Activated CD8-positive, alpha-beta memory T cell treated with anti-CD3 and anti-CD28 coated beads, Interleukin-2, amount 50 U/mL, for 1 hour (primary cell): ENCODE measurements around the gene AGAP1.
"Not testable (repeated sequence)": the region's sequence is repeated elsewhere in the genome, so short reads cannot be mapped to it uniquely, and the experiment has no call there.

ENCODE experiments used
- DNase-seq: peaks from one replicate; pipeline ENCODE4 v3.0.0-alpha.2; 2020; ENCODE audit errors: extremely low read depth

AGAP1 gene

DNA sequence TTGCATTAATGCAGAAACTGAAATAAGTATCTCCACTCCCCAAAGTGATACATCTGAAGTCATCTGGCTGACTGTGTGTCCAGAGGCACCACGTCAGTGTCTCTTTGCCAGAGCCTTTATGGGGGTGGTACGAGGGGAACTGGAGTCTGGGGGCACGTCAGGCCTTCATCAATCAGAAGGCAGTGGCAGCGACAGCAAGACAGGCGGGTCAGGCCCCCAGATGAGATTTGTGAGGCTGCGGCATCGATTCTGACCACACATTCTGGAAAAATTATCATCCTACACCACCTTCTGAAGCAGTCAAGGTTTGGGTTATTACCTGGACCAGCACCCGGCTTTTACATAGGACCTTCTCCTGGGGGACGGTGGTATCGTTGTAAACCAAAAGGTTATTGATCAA lies 450.7 kb downstream of the AGAP1 start:
- no peak for DNase-seq

DNA sequence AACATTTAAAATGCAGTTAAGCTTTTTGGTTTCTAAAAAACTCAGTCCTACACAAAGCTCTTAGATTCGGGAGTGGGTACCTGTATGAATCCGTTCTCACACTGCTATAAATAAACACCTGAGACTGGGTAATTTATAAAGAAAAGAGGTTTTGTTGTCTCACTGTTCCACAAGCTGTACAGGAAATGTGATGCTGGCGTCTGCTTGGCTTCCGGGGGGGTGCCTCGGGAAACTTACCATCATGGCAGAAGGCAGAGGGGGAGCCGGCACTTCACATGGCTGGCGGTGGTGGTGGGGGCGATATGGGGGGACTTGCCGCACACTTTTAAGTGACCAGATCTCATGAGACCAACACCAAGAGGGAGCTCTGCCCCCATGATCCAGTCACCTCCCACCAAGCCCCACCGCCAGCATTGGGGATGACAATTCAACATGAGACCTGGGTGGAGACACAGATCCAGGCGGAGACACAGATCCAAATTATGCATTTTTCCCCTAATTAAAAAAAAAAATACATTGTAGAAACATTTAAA lies 451.8 kb downstream of the AGAP1 start:
- DNase-seq = no peak

DNA sequence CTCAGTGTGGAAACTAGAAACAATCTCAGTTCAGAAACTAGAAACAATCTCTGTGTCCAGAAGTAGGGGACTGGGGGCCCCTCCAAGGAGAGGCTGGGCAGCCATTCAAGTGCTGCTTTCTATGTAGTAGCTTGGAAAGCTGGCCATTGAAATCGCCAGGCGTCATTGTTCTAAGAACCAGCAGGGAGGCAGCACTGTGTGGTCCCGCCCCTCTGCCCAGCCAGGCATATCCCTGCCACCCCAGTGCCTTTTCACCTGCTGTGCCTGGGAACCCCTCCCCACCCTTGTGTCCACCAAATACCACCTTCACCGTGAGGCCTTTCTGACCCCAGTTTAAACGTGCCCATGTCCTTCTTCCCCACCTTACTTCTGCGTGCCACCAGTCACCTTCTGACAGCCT lies 452.7 kb downstream of the AGAP1 start:
- DNase-seq = no peak

DNA sequence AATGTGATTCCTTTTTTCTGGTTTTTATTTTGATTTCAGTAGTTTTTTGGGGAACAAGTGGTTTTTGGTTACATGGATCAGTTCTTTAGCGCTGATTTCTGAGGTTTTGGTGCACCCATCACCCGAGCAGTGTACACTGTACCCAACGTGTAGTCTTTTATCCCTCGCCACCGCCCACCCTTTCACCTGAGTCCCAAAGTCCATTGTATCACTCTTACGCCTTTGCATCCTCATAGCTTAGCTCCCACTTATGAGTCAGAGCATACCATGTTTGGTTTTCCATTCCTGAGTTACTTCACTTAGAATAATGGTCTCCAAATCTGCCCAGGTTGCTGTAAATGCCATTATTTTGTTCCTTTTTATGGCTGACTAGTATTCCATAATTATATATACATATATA lies 453.2 kb downstream of the AGAP1 start:
- not testable (repeated sequence) for DNase-seq

DNA sequence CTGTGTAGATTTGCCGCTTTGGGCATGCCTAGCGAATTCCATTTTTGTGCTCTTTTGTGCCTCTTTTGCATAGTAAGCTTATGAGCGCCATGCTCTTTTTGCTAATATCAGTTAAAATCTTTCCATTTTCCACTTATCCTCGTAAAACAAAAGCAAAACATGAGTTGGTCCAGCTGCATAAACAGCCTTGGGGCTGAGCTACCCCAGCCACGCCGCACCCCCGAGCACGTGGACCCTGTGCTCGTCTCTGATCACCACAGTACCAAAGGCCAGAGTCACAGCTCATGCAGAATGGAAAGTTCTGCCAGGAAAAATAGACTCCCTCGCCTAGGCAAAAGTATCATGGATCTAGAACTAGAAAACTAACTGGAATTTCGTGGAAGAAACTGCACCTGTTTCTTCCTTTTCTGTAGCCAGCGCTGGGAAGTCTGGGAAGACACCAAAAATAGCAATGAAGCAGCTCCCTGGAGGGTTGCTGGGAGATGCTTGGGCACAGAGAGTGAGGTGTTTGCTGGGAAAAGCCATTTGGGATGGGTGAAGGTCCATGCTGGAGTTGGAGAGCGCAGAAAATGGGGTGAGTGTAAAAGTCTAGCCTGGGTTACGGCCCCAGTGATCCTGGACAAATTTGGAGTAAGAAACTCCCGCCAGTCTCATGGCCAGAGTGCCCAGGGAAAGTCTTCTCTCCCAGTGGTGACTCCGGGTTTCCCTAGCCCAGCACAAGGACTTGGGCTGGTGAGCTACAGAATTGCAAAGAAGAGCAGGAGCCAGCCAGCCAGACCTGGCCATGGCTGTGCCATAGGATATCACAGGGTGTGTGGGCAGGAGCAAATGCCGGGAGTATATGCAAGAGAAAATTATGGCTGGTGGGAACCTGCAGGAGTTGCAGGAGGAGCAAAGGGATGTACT lies 456.0 kb downstream of the AGAP1 start:
- no peak for DNase-seq

DNA sequence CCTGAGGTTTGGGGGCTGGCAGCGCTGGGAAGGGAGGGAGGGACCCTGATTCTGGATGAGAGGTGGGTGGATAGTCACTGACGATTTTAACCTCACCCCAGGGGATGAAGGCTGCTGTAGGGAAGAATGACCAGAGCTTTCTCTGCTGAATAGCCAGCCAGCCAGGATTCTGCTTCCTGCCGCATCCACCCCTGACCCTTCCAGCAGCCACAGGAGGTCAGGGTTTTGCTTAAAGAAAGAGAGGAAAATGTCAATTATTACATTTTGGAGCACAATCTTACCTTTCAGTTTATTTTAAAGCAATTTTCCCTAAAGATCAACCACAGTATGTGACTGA lies 456.6 kb downstream of the AGAP1 start:
- no peak for DNase-seq

DNA sequence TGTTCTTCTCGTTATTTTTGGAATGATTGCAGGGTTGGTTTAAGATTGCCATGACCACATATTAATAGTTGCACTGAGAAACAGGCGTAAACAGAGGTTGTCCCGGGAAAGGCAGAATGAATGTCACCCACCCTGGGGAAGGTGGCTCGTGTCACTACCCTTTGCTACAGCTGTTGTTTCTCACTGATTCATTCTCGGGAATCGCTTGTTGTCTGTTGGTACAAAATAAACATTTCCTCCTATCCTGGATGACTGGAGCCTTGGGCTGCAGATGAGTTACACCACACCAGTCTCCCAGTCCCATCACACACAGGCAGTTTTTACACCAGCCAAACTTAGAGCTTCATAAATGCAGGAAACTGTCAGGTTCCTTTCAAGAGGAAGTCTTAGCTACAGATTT lies 457.6 kb downstream of the AGAP1 start:
- no peak for DNase-seq

DNA sequence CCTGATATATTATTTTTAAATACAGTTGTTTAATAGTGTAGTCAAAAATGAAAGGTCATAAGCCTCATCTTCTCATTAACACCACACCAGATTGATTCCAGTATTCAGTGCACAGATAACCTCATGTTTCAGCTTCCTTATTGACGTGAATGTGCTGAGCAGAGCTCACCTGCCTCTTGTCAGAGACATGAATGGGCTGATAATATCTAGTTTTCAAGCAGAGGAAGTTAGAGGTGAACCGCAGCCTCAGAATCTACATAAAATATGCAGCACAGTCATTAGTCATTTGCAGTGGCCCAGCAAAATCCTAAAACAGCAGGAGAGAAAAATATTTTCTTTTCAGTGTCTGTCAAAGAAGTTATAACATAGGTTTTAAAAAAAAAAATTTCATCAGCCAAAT lies 458.1 kb downstream of the AGAP1 start:
- no peak for DNase-seq

DNA sequence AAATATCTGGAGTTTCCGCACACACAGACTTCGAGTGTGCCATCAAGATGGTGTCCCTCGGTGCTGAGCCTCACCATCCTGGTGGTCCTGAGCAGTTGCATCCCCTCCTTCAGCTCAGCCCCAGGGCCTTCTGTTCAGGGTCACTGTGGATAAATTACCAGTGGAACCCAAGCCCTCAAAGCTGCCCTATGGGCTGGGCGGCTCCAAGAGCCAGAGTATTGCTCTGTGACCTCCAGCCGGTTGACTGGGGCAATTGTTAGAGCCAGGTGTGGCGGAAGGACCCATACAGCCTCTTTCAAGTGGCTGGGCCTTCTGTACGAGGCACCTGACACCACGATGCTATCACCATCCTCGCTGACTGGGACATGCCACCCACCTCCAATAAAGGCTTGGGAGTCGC lies 458.9 kb downstream of the AGAP1 start:
- no peak for DNase-seq

DNA sequence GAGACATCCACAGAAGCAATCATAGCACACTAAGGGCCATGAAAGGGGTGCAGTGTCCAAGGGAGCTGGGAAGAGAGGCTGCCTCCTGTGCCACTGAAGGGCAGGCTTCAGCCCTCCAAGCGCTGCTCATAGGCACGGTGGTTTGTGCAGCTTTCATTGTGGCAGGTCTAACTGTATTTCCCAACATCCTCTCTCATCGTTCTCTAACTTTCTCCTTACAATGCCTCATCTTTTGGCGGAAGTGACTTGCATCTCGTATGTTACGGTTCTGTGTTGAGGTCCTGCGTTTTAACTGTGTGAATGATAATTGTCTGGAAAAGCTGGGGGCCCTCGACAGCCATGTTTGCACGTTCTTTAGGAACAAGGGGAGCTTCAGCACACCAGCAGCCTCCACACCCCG lies 460.4 kb downstream of the AGAP1 start:
- no peak for DNase-seq

DNA sequence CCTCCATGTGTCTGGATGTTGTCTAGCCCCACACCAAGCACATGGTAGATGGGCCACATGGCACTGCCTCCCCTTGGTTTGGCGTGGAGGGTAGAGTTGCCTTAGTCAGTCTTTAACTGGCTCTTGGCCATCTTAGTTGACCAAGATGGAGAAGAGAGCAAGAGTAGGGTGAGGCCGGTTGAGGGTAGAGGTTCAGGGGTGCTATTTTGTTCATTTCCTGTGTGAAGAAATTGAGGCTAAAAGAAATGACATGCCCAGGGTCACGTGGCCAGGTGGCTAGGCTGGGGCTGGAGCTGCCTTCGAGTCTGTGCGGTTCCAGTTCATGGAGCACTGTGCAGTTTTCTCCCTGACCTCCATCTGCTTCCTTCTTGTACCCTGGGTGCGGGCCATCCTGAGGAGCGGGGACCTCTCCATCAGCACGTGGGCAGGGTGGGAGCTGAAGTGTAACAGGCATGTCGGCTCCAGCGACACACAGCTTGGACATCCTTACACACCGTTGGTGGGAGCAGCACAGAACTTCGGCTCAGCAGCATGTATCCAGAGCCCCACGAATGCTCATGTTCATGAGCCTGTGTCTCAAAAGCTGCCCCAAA lies 461.1 kb downstream of the AGAP1 start:
- DNase-seq = no peak

DNA sequence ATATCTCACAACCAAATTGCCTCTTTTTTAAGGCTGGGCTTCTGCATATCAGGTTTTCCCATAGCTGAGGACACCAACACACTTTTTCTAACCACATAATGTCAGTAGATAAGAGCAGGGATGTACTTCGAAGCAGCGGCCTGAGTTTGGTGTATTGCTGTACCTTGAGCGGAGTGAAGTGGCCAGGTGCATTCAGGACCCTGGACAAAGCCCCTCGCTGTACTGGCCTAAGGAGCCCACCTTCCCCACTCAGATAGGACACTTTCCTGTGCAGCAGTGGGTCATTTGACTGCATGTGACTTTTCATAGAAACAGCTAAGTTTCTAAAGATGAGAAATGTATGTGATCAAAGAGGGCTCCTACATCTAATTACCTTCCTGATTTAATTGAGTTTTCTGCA lies 461.8 kb downstream of the AGAP1 start:
- DNase-seq = no peak

DNA sequence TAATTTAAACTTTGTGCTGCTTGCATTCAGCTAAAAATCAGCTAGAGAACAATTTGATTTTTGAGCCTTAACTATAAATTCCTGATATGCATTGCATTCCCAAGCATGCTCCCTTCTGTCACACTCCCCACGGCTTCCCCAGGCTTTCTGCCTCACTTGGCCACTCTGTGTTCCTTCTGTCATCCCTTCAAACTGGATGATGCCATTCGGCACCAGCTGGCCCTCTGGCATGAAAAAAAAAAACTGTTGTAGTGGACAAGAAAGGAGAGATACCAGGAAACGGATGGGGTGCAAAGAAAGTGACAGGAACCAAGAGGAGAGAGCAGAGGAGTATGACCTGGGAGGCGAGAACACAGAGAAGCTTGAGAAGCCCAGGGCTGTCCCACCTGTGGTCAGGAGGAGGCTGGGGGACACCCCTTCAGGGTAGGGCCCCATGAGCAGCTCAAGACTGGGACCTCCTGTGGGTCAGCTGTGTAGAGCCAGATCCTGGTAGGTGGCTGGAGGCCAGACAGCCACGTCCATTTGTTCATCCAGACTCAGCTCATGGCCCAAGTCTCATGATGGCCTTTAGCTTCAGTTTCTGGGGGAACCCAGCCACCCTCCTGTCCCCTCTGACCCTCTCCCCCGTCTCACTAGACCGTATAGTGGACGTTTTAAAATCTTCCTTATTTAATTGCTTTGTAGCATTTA lies 462.6 kb downstream of the AGAP1 start:
- no peak for DNase-seq

DNA sequence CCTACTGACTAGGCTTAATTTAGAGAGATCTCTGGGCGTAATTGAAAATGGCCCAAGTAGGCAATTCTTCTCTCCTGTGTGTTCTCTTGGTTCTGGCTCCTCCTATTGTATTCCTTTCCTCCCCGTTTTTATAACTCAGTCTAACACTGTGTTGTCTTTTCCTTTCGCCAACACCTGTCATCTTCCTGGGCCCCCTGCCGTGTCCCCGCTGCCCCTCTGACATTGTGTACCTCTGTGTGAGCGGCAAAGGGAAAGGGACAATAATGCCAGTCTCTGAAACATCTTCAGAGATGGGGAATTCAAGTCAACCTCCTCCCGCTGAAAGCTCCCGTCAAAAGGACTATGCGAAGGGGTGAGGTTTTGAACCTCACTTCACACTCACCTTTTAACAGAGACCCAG lies 463.4 kb downstream of the AGAP1 start:
- no peak for DNase-seq

DNA sequence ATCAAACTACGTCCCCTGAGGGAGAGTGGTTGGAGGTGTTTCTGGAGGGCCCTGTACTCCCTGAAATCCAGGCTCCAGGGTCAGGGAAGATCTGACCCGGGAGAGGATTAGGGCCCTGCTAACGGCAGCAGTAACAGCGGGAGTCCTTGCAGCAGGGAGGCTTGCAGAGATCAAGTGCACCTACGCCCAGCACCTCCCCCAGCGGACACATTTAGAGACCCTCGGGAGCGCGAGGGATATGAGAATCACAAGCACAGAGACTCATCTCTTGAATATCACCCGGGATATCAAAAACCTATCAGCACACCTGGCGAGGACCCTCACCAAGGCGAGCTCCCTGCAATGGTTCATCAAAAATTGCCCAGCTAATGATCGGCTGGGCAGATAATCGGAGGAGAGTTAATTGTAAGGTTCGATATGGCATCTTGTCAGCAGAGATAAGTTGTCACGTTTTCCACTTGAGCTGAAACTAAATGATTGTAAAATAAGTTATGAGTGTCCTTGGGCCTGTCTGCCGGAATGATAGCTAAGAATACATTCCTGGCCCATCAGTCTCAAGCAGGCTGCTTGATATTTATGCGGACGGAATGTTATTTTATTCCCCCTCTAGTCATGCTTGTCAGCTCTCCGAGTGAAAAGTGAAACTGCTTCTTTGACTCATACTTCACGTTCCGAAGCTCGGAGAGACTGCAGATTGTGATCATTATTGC lies 464.5 kb downstream of the AGAP1 start:
- no peak for DNase-seq

DNA sequence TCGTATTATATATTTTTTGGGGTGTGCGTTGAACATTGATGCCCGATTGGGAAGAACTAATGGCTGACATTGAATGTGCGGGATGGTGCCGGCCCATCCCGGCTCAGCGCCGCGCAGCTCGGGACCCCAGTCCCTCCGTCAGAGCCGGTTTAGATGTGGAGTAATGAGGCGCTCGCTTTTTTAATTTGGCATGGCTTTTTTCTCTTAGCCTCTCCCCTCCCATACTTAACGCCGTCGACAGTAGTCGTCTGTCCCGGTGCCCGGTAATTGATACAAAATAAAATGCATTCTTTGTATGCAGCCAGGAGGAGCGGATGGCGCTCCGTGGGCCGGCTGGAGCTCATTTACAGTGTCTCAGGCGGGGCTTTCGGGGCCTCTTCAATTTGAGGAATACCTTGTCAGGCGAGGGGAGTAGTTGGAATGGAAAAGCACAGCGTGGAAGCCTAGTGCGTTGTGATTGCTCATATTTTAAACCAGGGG lies 465.1 kb downstream of the AGAP1 start:
- DNase-seq = no peak

DNA sequence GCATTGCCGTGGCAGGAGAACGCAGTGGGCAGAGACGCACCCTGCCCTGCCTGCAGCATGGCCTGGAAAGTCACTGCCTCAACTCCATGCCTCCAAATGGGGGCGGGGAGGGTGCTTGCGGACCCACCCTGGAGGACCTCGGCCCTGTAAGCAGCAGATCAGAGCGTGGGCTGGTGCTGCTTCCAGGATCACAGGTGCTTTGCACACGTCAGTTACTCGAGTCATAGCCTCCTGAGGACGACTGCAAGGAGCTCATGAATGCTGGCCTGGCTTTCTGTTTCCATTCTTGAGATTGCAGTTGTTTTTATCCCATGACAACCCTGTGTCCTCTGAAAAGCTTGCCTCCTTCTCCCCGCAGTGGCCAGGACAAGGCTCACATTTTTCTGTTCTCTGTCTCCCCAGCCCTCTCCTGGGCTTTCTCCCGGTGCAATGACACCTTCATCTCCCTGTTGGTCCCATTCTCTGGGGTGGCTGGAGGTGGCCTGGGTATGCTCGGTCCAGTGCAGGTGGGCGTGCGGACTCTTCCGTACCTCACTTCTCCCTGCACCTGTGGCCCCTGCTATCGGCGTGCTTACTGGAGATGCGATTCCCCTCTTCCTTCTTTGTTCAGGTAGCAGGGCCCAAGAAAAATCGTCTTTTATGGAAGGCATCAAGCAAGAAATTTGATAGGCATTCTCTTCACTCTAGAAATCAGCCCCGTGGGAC lies 466.3 kb downstream of the AGAP1 start:
- DNase-seq = no peak

DNA sequence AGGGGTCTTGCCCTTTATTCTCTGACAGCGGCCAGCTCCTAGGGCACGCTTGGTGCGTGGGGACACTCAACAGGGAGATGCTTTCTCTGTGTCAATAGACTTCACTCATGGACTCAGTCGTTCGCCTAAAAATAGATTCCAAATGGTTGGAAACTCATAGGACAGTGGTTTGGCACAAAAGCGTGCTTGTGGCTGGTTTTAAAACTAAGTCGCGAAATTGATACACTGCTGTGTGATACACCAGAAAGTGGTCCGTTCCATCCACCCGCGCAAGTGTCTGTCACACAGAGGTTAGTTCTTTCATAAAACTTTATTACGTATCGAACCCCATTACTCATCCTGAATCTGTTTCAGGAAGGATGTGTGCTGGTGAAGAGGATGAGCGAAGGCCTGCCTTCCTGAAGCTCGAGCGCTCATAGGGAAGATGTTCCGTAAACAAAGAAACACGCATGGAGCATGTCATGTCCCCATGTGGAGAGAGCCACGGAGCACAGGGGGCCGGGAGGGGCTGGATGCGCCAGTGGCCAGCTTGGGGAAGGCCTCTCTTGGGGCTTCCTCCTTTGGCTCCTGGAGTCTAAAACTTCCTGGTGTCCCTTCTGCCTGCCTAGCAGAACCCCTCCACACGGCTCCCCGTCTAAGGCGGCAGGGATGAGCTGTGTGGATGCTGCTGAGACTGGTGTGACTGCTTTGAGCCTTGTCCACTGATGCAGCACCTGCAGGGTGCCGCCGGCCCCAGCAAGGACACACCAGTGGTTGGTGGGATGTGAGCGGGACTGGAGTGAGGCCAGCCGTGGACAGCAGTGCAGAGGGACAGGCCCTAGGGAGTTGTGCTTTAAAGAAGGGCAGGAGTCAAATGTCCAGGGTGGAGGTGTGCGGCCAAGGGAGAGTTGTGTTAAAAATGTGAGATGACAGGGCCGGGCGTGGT lies 467.1 kb downstream of the AGAP1 start:
- no peak for DNase-seq

DNA sequence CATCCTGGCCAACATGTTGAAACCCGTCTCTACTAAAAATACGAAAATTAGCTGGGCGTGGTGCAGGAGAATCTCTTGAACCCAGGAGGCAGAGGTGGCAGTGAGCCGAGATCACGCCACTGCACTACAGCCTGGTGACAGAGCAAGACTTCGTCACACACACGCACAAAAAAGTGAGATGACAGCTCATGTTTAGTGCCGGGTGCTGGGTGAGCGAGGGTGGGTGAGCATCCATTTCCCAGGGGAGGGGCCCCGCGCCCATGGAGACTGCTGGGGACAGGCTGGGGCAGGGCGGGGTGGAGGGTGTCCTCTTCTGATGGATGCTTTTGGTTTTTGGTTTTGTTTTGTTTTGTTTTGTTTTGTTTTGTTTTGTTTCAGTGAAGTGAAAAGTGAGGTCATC lies 467.9 kb downstream of the AGAP1 start:
- DNase-seq = no peak

DNA sequence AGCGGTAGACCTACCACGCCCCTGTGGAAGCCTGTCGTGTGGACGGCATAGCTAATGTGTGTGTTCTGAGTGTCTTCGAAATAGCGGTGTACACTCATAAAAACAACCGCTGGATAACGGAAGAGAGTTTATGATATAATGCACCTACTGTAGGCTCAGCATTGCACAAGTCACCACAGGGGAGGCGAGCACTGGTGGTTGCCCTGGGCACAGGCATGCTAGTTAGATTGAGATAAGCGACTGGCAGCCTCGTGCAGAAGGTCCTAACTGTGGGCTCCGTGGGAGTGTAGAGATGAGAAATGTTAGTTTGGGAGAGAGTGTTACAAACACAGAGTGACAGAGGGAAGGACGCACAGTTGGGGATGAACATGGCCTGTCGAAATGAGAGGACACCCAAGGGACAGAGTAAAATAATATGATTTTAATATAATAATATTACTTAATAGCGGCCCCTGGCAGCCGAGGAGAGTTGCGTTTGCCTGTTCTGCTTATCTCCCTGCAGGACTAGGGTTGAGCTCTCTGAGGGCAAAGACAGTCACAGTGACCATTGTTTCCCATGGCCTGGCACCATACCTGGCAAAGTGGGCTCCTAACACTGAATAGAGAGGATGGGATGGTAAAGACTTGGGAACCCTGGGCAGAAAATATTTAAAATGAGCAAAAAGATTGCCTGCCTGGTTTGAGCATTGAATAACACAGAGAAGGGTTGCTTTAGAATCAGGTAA lies 470.2 kb downstream of the AGAP1 start:
- DNase-seq = no peak
